K562 (cell line): Measurements from ENCODE around the gene IGFL1. TPM values are rescaled to one million over a fixed set of nuclear protein-coding genes. Genes with fewer than 3 reads are reported as not detected.

ENCODE experiments used
- DACH1 ChIP-seq: fragments of 450-650 bp; IDR thresholded peaks from 2 replicates; pipeline ENCODE4 v1.6.1; 2018; ENCODE audit not compliant: partially characterized antibody
- DIDO1 ChIP-seq: fragments of 450-650 bp; IDR thresholded peaks from 2 replicates; pipeline ENCODE4 v1.6.1; 2016; ENCODE audit warnings: low read depth, missing biosample characterization, missing genetic modification characterization
- FOXM1 ChIP-seq, 2 experiments: fragments of 450-650 bp in 1 of 2; sonication (generic) in 1 of 2; formaldehyde crosslinking in 1 of 2; IDR thresholded peaks; 2 replicates each; pipeline versions ENCODE4 v1.6.1 to v1.9.0; 2017 to 2022; ENCODE audit warnings: low read depth in 2 of 2, mild to moderate bottlenecking in 2 of 2, missing genetic modification reagents in 1 of 2, moderate library complexity in 1 of 2
- POLR3G ChIP-seq: IDR thresholded peaks from 2 replicates; pipeline ENCODE4 v1.6.1; 2011; ENCODE audit not compliant: insufficient read length, insufficient replicate concordance; ENCODE audit errors: extremely low read depth
- RUNX1 ChIP-seq: sonication (generic); IDR thresholded peaks from 2 replicates; pipeline ENCODE4 v1.6.1; 2016; ENCODE audit warnings: antibody characterized with exemption, low read depth
- TCFL5 ChIP-seq: fragments of 250-450 bp; sonication (Bioruptor Pico); conservative IDR thresholded peaks from 2 replicates; pipeline ENCODE4 v1.6.1; 2021; ENCODE audit warnings: mild to moderate bottlenecking, moderate library complexity, matching md5 sums
- ZNF586 ChIP-seq: fragments of 450-650 bp; formaldehyde crosslinking; conservative IDR thresholded peaks from 2 replicates; pipeline ENCODE4 v1.4.0; 2020; ENCODE audit warnings: mild to moderate bottlenecking, moderate library complexity
- ZNF696 ChIP-seq: fragments of 250-450 bp; sonication (Bioruptor Pico); conservative IDR thresholded peaks from 2 replicates; pipeline ENCODE4 v1.4.0; 2020; ENCODE audit warnings: mild to moderate bottlenecking, moderate library complexity
- polyA plus RNA-seq, 8 experiments: library from polyadenylated mRNA; depleted of rRNA in 4 of 8; stranded (reverse) in 5 of 8; unstranded in 3 of 8; fragments of >200 nt; fragmentation: Nextera tagmentation in 2 of 8; fragmentation: Illumina TruSeq in 1 of 8; extraction: Ambion mirVana in 2 of 8; extraction: Trizol in 1 of 8; gene quantifications; 2 replicates each; pipeline versions ENCODE4 v1.2.1 to v1.2.3, GENCODE V29; 2011 to 2014; ENCODE audit warnings: inconsistent platforms in 1 of 8, missing spikeins in 1 of 8
- total RNA-seq, 7 experiments: library from RNA; depleted of rRNA in 6 of 7; stranded (reverse); fragments of >200 nt in 6 of 7; fragmentation: Illumina TruSeq in 2 of 7; extraction: Trizol in 2 of 7; gene quantifications; 2 replicates each; pipeline versions ENCODE4 v1.2.1 to v1.2.3, GENCODE V29; 2011 to 2021; ENCODE audit warnings: low replicate concordance in 1 of 7
- TF ChIP-seq, protein P1 (sequence below): fragments of 150-350 bp; conservative IDR thresholded peaks from 2 replicates; pipeline ENCODE4 v1.6.1; 2014; ENCODE audit warnings: low read length
- TF ChIP-seq, protein P2 (sequence below): sonication (generic); formaldehyde crosslinking; IDR thresholded peaks from 2 replicates; pipeline ENCODE4 v1.5.0; 2020; ENCODE audit warnings: missing genetic modification reagents
- TF ChIP-seq, protein P3 (sequence below): IDR thresholded peaks from 2 replicates; pipeline ENCODE4 v1.6.1; 2011; ENCODE audit warnings: borderline replicate concordance, low read depth, mild to moderate bottlenecking, moderate library complexity, low read length; ENCODE audit not compliant: insufficient read depth, poor library complexity, severe bottlenecking

Gene IGFL1
- total and polyA plus RNA-seq, 9 of the 15 experiments (the other 6 are each of a cell fraction or from before 2014, with no cell fraction given): not detected

DNA sequence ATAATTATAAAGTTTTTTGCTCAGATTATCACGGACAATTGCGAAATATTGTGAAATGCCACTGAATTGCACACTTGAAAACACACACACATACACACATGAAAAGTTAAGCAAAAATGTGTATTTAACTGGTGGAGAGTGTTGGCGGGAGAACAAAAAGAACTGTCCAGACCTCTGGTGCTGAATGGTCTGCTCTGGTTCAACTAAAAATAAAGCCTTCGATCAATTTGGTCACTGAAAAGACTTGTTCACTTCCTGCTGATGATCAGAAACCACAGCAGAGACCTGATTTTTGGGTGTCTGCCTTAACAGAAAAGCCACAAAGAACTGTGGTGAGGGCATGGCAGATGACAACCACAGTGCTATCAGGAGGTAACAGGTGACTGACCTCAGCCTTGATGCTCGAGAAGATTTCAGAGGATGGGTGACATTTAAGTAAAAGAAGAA, 4.0 kb upstream of the IGFL1 start (continued):
- no peak for TF ChIP-seq DACH1
- no peak for TF ChIP-seq DIDO1 (tag)
- TF ChIP-seq, protein P1, sequence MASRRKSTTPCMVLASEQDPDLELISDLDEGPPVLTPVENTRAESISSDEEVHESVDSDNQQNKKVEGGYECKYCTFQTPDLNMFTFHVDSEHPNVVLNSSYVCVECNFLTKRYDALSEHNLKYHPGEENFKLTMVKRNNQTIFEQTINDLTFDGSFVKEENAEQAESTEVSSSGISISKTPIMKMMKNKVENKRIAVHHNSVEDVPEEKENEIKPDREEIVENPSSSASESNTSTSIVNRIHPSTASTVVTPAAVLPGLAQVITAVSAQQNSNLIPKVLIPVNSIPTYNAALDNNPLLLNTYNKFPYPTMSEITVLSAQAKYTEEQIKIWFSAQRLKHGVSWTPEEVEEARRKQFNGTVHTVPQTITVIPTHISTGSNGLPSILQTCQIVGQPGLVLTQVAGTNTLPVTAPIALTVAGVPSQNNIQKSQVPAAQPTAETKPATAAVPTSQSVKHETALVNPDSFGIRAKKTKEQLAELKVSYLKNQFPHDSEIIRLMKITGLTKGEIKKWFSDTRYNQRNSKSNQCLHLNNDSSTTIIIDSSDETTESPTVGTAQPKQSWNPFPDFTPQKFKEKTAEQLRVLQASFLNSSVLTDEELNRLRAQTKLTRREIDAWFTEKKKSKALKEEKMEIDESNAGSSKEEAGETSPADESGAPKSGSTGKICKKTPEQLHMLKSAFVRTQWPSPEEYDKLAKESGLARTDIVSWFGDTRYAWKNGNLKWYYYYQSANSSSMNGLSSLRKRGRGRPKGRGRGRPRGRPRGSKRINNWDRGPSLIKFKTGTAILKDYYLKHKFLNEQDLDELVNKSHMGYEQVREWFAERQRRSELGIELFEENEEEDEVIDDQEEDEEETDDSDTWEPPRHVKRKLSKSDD: no peak
- TF ChIP-seq POLR3G: no peak
- TF ChIP-seq TCFL5 (CRISPR knock-in tag): no peak
- no peak for TF ChIP-seq FOXM1 (IDR thresholded peaks at IDR 0.05; ENCODE audit: low read depth)
- no peak for TF ChIP-seq FOXM1 (CRISPR knock-in tag; IDR thresholded peaks at IDR 0.05; ENCODE audit: low read depth)
- TF ChIP-seq, protein P2, sequence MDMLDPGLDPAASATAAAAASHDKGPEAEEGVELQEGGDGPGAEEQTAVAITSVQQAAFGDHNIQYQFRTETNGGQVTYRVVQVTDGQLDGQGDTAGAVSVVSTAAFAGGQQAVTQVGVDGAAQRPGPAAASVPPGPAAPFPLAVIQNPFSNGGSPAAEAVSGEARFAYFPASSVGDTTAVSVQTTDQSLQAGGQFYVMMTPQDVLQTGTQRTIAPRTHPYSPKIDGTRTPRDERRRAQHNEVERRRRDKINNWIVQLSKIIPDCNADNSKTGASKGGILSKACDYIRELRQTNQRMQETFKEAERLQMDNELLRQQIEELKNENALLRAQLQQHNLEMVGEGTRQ (CRISPR knock-in tag): no peak
- TF ChIP-seq ZNF696 (CRISPR knock-in tag): no peak
- TF ChIP-seq RUNX1: no peak
- no peak for TF ChIP-seq ZNF586 (CRISPR knock-in tag)
- TF ChIP-seq, protein P3, sequence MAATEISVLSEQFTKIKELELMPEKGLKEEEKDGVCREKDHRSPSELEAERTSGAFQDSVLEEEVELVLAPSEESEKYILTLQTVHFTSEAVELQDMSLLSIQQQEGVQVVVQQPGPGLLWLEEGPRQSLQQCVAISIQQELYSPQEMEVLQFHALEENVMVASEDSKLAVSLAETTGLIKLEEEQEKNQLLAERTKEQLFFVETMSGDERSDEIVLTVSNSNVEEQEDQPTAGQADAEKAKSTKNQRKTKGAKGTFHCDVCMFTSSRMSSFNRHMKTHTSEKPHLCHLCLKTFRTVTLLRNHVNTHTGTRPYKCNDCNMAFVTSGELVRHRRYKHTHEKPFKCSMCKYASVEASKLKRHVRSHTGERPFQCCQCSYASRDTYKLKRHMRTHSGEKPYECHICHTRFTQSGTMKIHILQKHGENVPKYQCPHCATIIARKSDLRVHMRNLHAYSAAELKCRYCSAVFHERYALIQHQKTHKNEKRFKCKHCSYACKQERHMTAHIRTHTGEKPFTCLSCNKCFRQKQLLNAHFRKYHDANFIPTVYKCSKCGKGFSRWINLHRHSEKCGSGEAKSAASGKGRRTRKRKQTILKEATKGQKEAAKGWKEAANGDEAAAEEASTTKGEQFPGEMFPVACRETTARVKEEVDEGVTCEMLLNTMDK: no peak
